DOHH2 (cell line): Measurements from ENCODE around the gene RBFOX2.

Source experiments
- H3F3A ChIP-seq: fragments of 200-600 bp; sonication (generic), shearing (Covaris generic); 2 replicates; pipeline ENCODE4 v1.6.0; 2016; ENCODE audit warnings: antibody characterized with exemption, mild to moderate bottlenecking; ENCODE audit not compliant: control insufficient read depth, insufficient read depth
- H3K27ac ChIP-seq: fragments of 200-600 bp; sonication (generic); 2 replicates; pipeline ENCODE4 v1.5.1; 2014; ENCODE audit warnings: low read depth, mild to moderate bottlenecking, low read length, moderate library complexity
- H3K27me3 ChIP-seq: fragments of 200-600 bp; sonication (generic); 2 replicates; pipeline ENCODE4 v1.6.1; 2014; ENCODE audit warnings: mild to moderate bottlenecking, low read length, mixed read lengths; ENCODE audit not compliant: control insufficient read depth
- H3K36me3 ChIP-seq: fragments of 200-600 bp; sonication (generic); 2 replicates; pipeline ENCODE4 v1.6.1; 2014; ENCODE audit warnings: mild to moderate bottlenecking, low read length, moderate library complexity, mixed read lengths; ENCODE audit not compliant: control insufficient read depth
- H3K4me1 ChIP-seq: fragments of 200-600 bp; sonication (generic); 2 replicates; pipeline ENCODE4 v1.6.1; 2014; ENCODE audit warnings: mild to moderate bottlenecking, low read length, mixed read lengths; ENCODE audit not compliant: control insufficient read depth
- H3K4me2 ChIP-seq: fragments of 200-600 bp; sonication (generic); 2 replicates; pipeline ENCODE4 v1.6.0; 2014; ENCODE audit warnings: mild to moderate bottlenecking, low read length, moderate library complexity
- H3K4me3 ChIP-seq: fragments of 200-600 bp; sonication (generic); 2 replicates; pipeline ENCODE4 v1.5.1; 2014; ENCODE audit warnings: mild to moderate bottlenecking, low read length, mixed read lengths
- H3K79me2 ChIP-seq: fragments of 200-600 bp; sonication (generic); 2 replicates; pipeline ENCODE4 v1.6.1; 2014; ENCODE audit warnings: mild to moderate bottlenecking, low read length, mixed read lengths; ENCODE audit not compliant: control insufficient read depth
- H3K9me2 ChIP-seq: fragments of 200-600 bp; sonication (generic); replicated peaks from 2 replicates; pipeline ENCODE4 v1.6.1; 2014; ENCODE audit warnings: mild to moderate bottlenecking, low read length, mixed read lengths; ENCODE audit not compliant: control insufficient read depth
- H3K9me3 ChIP-seq: fragments of 200-600 bp; sonication (generic); 2 replicates; pipeline ENCODE4 v1.6.1; 2014; ENCODE audit warnings: antibody characterized with exemption, low read length, mixed read lengths; ENCODE audit not compliant: control insufficient read depth, insufficient read depth
- H4K20me1 ChIP-seq: fragments of 200-600 bp; sonication (generic); 2 replicates; pipeline ENCODE4 v1.6.0; 2014; ENCODE audit warnings: low read depth, mild to moderate bottlenecking, antibody characterized with exemption, low read length, moderate library complexity; ENCODE audit not compliant: control insufficient read depth, insufficient read depth
- EZH2phosphoT487 ChIP-seq: fragments of 200-600 bp; sonication (generic); IDR thresholded peaks from 2 replicates; pipeline ENCODE4 v1.6.1; 2017; ENCODE audit warnings: borderline replicate concordance, mild to moderate bottlenecking, antibody characterized with exemption, low read length, moderate library complexity, mixed read lengths
- TF ChIP-seq, protein P1 (sequence below): fragments of 200-600 bp; sonication (generic); IDR thresholded peaks from one replicate; pipeline ENCODE4 v1.5.1; 2014; ENCODE audit warnings: antibody characterized with exemption, mild to moderate bottlenecking, low read depth, low read length; ENCODE audit not compliant: poor library complexity, severe bottlenecking

RBFOX2 gene

DNA sequence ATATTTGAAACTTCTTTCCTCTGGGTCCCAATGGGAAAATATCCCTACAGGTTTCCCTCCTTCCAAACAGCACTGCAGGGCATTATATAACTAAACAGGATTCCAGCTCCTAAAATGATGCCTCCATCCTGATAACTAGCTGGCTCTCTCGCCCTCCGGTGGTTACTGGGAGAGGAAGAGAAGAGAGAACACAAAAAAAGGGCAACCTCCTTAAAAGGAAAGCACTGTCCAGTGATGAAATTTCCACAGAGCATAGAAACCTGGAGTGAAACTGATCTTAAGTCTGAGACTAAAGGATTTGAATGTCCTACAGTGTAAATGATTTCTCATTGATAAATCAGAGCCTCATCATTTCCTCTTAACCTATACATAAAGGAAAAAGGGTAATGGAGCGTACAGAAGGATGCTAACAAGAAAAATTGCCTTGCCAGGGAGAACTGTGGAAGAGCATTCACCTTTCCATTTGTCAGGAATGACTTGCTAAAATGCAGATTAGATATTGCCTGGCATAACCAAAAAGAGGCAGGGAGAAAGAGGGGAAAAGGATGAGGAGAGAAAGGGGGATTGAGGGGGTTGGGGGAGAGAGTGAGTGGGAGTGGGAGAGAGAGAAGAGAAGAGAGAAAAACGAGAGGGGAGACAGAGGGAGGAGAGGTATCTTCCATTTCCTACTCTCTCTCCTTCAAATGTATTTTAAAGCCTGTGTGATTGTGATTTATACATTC is 189.6 kb downstream of the RBFOX2 start:
- Histone ChIP-seq H3K27ac (no peak overlapping the region), H3K4me3 (no peak overlapping the region), H3K79me2 (peaks cover 89% of the 10 kb centered on the region), H4K20me1 (no peaks in the 10 kb centered on the region), H3K9me2 (no peaks in the 10 kb centered on the region), H3F3A (no peaks in the 10 kb centered on the region), H3K4me1 (peaks cover 77% of the 10 kb centered on the region), H3K4me2 (peak overlapping the region; percentile 27; the same call in 1 of the 2 replicates), H3K36me3 (0 out of 2 replicates have a peak, but pooled peaks cover 3% of the 10 kb centered on the region), H3K27me3 (no peaks in the 10 kb centered on the region), H3K9me3 (no peaks in the 10 kb centered on the region)
- no peak for TF ChIP-seq EZH2phosphoT487
- TF ChIP-seq, protein P1, sequence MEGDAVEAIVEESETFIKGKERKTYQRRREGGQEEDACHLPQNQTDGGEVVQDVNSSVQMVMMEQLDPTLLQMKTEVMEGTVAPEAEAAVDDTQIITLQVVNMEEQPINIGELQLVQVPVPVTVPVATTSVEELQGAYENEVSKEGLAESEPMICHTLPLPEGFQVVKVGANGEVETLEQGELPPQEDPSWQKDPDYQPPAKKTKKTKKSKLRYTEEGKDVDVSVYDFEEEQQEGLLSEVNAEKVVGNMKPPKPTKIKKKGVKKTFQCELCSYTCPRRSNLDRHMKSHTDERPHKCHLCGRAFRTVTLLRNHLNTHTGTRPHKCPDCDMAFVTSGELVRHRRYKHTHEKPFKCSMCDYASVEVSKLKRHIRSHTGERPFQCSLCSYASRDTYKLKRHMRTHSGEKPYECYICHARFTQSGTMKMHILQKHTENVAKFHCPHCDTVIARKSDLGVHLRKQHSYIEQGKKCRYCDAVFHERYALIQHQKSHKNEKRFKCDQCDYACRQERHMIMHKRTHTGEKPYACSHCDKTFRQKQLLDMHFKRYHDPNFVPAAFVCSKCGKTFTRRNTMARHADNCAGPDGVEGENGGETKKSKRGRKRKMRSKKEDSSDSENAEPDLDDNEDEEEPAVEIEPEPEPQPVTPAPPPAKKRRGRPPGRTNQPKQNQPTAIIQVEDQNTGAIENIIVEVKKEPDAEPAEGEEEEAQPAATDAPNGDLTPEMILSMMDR, result peak; percentile 47

DNA sequence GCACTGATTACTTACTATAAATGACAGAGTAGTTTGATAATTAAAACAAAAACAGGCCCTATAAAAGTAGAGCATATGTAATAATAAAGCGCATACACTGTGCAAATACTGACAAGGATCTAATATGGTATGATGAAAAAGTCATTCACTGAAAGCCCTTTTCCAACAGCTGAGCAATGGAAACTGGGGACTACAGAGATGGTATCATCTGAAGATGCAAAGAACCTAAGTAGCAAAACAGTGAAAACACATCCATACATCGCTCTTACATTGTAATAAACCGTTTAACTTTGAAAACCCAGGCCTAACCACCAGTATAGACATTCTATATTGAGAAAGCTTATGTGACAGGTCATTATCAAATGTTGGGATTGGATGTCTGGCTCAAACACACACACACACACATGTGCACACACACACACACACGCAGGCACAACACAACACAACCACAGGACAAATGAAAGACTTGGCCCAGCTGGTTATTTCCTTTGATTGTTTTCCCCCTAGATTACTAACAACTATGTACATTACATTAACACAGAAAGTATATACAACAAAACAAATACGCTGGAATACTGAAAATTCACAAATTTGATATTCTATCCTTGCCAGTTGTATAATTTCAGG is 191.4 kb downstream of the RBFOX2 start:
- no peaks in the 10 kb centered on the region for H3K27me3 ChIP-seq
- peak overlapping the region; percentile 15; the same call in 1 of the 2 replicates for H3K4me2 ChIP-seq
- H3K4me1 ChIP-seq, result peaks cover 61% of the 10 kb centered on the region
- no peak for TF ChIP-seq EZH2phosphoT487
- TF ChIP-seq, protein P1, result no peak
- 0 out of 2 replicates have a peak, but pooled peaks cover 3% of the 10 kb centered on the region for H3K36me3 ChIP-seq
- no peak overlapping the region for H3K4me3 ChIP-seq
- H3K9me3 ChIP-seq, result no peaks in the 10 kb centered on the region
- H4K20me1 ChIP-seq, result no peaks in the 10 kb centered on the region
- H3F3A ChIP-seq, result no peaks in the 10 kb centered on the region
- H3K79me2 ChIP-seq, result peaks cover 88% of the 10 kb centered on the region
- H3K9me2 ChIP-seq, result no peaks in the 10 kb centered on the region
- no peak overlapping the region for H3K27ac ChIP-seq

DNA sequence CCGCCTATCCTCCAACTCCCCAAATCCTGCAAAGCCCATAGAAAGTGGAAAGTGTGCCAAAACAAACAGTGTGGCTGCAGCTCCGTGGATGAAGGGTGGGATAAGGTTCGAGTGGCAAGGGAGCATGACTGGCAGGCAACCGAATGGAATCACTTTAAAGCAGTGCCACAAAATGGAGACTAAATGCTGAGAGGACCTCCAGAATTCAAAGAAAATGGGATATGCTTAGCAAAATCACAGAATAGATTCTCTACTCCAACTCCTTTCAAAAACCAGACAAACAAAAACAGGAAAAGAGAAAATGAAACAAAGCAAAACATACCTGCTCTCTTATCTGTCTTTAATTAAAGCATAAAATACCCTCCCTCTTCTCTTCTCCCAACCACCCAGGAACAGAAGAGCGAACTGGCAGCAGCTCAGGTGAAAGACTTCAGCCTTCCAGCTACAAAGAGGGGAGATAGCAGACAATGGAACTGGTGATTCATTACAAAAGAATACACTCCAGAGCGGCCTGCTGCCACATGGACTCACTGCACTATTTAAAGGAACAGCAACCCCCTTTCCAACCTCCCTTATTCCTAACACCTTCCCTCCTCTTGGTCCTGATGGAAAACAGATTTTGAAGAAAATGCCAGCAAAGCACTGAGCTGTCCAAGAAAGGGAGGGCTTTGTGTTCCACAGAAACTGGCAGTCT is 192.5 kb downstream of the RBFOX2 start:
- peak overlapping the region; percentile 15; the same call in 1 of the 2 replicates for H3K4me2 ChIP-seq
- H3K27me3 ChIP-seq, result no peaks in the 10 kb centered on the region
- H3K9me2 ChIP-seq, result no peaks in the 10 kb centered on the region
- TF ChIP-seq, protein P1, result no peak
- TF ChIP-seq EZH2phosphoT487, result no peak
- H3K27ac ChIP-seq, result no peak overlapping the region
- H3K9me3 ChIP-seq, result no peaks in the 10 kb centered on the region
- 0 out of 2 replicates have a peak, but pooled peaks cover 3% of the 10 kb centered on the region for H3K36me3 ChIP-seq
- peaks cover 80% of the 10 kb centered on the region for H3K79me2 ChIP-seq
- no peaks in the 10 kb centered on the region for H3F3A ChIP-seq
- no peak overlapping the region for H3K4me3 ChIP-seq
- H4K20me1 ChIP-seq, result no peaks in the 10 kb centered on the region
- peaks cover 50% of the 10 kb centered on the region for H3K4me1 ChIP-seq
